HL-60 (cell line): ENCODE results near the gene GPR39.

Experiments
- CTCF ChIP-seq: IDR thresholded peaks from one replicate; pipeline ENCODE4 v1.5.1; 2011; ENCODE audit warnings: low read length, control low read depth, inconsistent platforms; ENCODE audit not compliant: insufficient read depth
- SPI1 ChIP-seq: IDR thresholded peaks from 2 replicates; pipeline ENCODE4 v1.6.1; 2012; ENCODE audit warnings: low read depth, mild to moderate bottlenecking, borderline replicate concordance

GRCh38 chr2:132383956-132384355 lies 32.6 kb upstream of the GPR39 start:
- TF ChIP-seq CTCF (no peak), SPI1 (no peak)
